ENCODE data around the gene OLFML3. TPM values are rescaled to one million over a fixed set of nuclear protein-coding genes. Genes with fewer than 3 reads are reported as not detected.
A peak's percentile ranks its signal among the peaks of the same experiment; 100 is the strongest.

OLFML3 gene
- total and polyA plus RNA-seq, 7 donors, result 6.4 to 15.8 (median 9.9) TPM

DNA sequence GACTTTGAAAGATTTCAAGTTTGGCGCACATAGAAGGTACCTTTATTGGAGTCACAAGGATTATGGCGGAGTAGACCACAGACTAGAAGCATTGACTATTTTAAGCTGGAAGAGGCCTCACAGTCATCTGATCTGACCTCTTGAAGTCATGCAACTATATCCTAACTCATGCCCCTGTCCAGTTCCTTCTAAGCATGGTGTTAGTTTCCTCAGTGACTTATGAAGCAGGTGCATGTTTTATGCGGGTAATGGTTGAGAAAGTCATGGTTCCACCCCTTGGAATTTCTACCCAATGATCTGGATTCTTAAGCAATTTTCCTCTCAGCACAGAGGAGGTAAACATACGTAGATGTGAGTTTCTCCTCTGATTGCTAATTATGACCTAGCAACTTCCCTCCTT is 11.7 kb downstream of the OLFML3 start:
- H3K4me3 ChIP-seq, result no peak overlapping the region
- H3K27me3 ChIP-seq (ENCODE audit: insufficient read depth in 3 of 3, low read length in 2 of 3), result no peaks in the 10 kb centered on the region
- no peak for DNase-seq
- H3K36me3 ChIP-seq (ENCODE audit: insufficient read depth in 1 of 2, low read depth in 1 of 2), result no peaks in the 10 kb centered on the region
- peaks cover 18% of the 10 kb centered on the region for H3K9me3 ChIP-seq
- TF ChIP-seq, protein P1, sequence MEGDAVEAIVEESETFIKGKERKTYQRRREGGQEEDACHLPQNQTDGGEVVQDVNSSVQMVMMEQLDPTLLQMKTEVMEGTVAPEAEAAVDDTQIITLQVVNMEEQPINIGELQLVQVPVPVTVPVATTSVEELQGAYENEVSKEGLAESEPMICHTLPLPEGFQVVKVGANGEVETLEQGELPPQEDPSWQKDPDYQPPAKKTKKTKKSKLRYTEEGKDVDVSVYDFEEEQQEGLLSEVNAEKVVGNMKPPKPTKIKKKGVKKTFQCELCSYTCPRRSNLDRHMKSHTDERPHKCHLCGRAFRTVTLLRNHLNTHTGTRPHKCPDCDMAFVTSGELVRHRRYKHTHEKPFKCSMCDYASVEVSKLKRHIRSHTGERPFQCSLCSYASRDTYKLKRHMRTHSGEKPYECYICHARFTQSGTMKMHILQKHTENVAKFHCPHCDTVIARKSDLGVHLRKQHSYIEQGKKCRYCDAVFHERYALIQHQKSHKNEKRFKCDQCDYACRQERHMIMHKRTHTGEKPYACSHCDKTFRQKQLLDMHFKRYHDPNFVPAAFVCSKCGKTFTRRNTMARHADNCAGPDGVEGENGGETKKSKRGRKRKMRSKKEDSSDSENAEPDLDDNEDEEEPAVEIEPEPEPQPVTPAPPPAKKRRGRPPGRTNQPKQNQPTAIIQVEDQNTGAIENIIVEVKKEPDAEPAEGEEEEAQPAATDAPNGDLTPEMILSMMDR (IDR thresholded peaks at IDR 0.05), result no peak
- ATAC-seq, result peak; percentile 87 to 91 (median 90)
- 57 to 78% (median 58%) methylated on average over 4 of the region's 4 CpGs for WGBS, 3 donors
- intact Hi-C loops (cut with DNase I), result loop anchor here in 1 of 2 donors (2.0 kb wide), 1 partner anchor 32 kb away; no protein-coding TSS in a partner anchor
- peak overlapping the region; percentile 93 for H3K27ac ChIP-seq
- peaks cover 18% of the 10 kb centered on the region for H3K4me1 ChIP-seq

DNA sequence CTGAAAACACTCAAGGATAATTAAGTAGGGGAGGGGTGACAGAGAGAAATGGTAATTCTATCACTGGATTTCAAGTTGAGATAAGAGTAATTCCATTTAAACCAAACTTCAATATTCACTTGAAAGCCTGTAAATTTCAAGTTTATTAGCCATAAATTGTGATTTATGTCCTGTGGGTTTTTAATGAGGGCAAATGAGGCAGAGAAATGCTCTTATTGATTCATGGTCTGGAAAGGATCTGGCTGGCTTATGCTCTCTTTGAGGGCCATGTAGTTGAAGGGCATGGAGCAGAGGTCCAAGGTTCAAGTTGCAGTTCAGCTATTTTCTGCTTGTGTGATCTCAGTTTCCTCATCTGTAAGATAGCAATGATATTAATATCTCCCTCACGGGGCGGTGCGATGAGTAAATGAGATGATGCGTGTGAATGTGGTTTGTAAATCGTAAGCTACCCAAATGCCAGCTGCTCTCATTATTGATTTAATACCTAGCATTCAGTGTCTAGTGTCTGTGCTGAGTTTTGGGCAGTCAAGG is 12.3 kb downstream of the OLFML3 start:
- Histone ChIP-seq H3K27ac (peak overlapping the region; percentile 93), H3K4me3 (no peak overlapping the region), H3K36me3 (ENCODE audit: insufficient read depth in 1 of 2, low read depth in 1 of 2) (no peaks in the 10 kb centered on the region), H3K4me1 (peaks cover 18% of the 10 kb centered on the region), H3K27me3 (ENCODE audit: insufficient read depth in 3 of 3, low read length in 2 of 3) (no peaks in the 10 kb centered on the region), H3K9me3 (peaks cover 19% of the 10 kb centered on the region)
- intact Hi-C loops (cut with DNase I), result loop anchor here in 1 of 2 donors (2.0 kb wide), 1 partner anchor 31 kb away; no protein-coding TSS in a partner anchor
- TF ChIP-seq, protein P1 (IDR thresholded peaks at IDR 0.05), result no peak
- 33 to 69% (median 38%) methylated on average over 5 of the region's 5 CpGs for WGBS, 3 donors
- DNase-seq (no peak), ATAC-seq (peak; percentile 76 to 91 (median 88))

DNA sequence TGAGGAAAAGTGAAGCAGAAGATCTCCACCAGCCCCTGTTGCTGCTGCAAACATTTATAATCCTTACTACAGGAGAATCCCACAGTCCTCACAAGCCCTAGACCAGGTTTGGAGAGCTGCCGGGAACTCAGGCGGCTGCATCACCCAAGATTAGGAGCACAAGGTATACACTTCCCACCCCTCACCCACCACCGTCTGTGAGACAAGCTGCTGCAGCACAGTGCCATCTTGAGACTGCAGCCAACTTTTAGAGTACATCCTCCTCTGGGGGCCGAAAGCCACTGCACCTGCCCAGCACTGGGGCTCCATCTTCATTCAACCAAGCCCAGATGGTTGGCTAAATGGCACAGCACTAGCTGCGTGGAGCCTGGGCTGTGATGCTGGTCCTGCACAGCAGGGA is 13.8 kb downstream of the OLFML3 start:
- 73 to 94% (median 88%) methylated on average over 5 of the region's 5 CpGs for WGBS, 3 donors
- DNase-seq (no peak), ATAC-seq (no peak)
- intact Hi-C loops (cut with DNase I), result no loop called here
- H3K4me3 ChIP-seq, result no peak overlapping the region
- H3K4me1 ChIP-seq, result peaks cover 20% of the 10 kb centered on the region
- H3K9me3 ChIP-seq, result peaks cover 19% of the 10 kb centered on the region
- TF ChIP-seq, protein P1 (IDR thresholded peaks at IDR 0.05), result no peak
- no peaks in the 10 kb centered on the region for H3K36me3 ChIP-seq (ENCODE audit: insufficient read depth in 1 of 2, low read depth in 1 of 2)
- no peaks in the 10 kb centered on the region for H3K27me3 ChIP-seq (ENCODE audit: insufficient read depth in 3 of 3, low read length in 2 of 3)
- no peak overlapping the region for H3K27ac ChIP-seq

DNA sequence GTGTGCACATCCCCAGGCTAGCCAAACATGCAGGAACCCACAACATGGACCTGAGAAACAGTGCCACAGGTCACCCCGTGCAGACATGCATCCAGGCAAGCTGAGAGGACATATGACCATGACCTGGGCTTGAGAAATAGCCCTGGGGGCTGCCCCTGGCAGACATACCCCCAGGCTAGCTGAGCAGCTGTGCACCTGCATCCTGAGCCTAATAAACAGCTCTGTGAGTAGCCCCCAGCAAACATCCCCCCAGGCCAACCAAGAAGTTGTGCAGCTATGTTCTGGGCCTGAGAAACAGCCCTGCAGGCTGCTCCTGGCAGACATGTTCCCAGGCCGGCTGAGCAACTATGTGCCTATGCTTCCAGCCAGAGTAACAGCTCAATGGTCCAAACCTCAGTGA is 14.5 kb downstream of the OLFML3 start:
- Histone ChIP-seq H3K36me3 (ENCODE audit: insufficient read depth in 1 of 2, low read depth in 1 of 2) (no peaks in the 10 kb centered on the region), H3K27me3 (ENCODE audit: insufficient read depth in 3 of 3, low read length in 2 of 3) (no peaks in the 10 kb centered on the region), H3K27ac (no peak overlapping the region), H3K9me3 (peaks cover 19% of the 10 kb centered on the region), H3K4me3 (no peak overlapping the region), H3K4me1 (peaks cover 21% of the 10 kb centered on the region)
- TF ChIP-seq, protein P1 (IDR thresholded peaks at IDR 0.05), result no peak
- WGBS, 3 donors, result 73 to 86% (median 83%) methylated on average over 2 of the region's 2 CpGs
- ATAC-seq (no peak), DNase-seq (no peak)
- intact Hi-C loops (cut with DNase I), result no loop called here

DNA sequence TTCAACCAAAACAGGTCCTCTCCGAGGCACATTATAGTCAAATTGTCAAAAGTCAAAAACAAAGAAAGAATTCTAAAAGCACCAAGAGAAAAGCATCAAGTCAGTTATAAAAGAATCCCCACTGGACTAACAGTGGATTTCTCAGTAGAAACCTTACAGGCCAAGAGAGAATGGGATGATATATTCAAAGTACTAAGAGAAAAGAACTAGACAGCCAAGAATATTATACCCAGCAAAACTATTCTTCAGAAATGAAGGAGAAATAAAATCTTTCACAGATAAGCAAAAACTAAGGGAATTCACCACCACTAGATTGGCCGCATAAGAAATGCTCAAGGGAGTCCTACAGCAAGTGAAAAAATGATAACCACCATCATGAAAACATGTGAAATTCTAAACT is 16.1 kb downstream of the OLFML3 start:
- DNase-seq (no peak), ATAC-seq (no peak)
- no peaks in the 10 kb centered on the region for H3K27me3 ChIP-seq (ENCODE audit: insufficient read depth in 3 of 3, low read length in 2 of 3)
- H3K36me3 ChIP-seq (ENCODE audit: insufficient read depth in 1 of 2, low read depth in 1 of 2), result no peaks in the 10 kb centered on the region
- H3K27ac ChIP-seq, result no peak overlapping the region
- TF ChIP-seq, protein P1 (IDR thresholded peaks at IDR 0.05), result no peak
- 97 to 98% (median 98%) methylated on average over 2 of the region's 2 CpGs for WGBS, 3 donors
- no peak overlapping the region for H3K4me3 ChIP-seq
- H3K9me3 ChIP-seq, result peaks cover 19% of the 10 kb centered on the region
- H3K4me1 ChIP-seq, result peaks cover 17% of the 10 kb centered on the region
- intact Hi-C loops (cut with DNase I), result no loop called here
